ENCODE measurements around the gene ATF4. TPM values are rescaled to one million over a fixed set of nuclear protein-coding genes. Genes with fewer than 3 reads are reported as not detected.
A peak's percentile ranks its signal among the peaks of the same experiment; 100 is the strongest.

ATF4 gene
- total and polyA plus RNA-seq, 2 of the 13 experiments (the other 11 are each of a cell fraction or from before 2014, with no cell fraction given), result 486 to 1,297 TPM

DNA sequence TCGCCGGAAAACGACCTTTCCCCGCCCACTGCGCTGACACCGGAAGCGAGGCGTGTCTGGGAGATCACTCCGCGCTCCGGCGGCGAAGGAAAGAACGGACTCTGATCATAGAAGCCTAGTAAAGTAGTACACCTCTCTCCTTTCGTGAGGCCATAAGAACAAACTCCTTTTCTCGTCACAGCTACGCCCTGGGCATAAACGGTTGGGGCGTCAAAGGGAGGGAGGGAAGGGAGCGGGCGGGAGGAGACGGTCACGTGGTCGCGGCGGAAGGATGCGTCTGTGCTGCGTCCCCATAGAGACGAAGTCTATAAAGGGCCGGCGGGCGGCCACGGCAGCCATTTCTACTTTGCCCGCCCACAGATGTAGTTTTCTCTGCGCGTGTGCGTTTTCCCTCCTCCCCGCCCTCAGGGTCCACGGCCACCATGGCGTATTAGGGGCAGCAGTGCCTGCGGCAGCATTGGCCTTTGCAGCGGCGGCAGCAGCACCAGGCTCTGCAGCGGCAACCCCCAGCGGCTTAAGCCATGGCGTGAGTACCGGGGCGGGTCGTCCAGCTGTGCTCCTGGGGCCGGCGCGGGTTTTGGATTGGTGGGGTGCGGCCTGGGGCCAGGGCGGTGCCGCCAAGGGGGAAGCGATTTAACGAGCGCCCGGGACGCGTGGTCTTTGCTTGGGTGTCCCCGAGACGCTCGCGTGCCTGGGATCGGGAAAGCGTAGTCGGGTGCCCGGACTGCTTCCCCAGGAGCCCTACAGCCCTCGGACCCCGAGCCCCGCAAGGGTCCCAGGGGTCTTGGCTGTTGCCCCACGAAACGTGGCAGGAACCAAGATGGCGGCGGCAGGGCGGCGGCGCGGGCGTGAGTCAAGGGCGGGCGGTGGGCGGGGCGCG, at the start of gene ATF4 (continued):
- TF ChIP-seq ATF2 (CRISPR knock-in tag; IDR thresholded peaks at IDR 0.05) (peak; percentile 13; the same call in 1 of the 2 replicates), NCOA2 (CRISPR knock-in tag; IDR thresholded peaks at IDR 0.05) (peak; percentile 61), ZNF382 (CRISPR knock-in tag; IDR thresholded peaks at IDR 0.05; ENCODE audit: borderline replicate concordance) (no peak), DNMT1 (CRISPR knock-in tag; IDR thresholded peaks at IDR 0.05) (0 out of 2 replicates have a peak, but pooled peaks have one; percentile 60), ZFP37 (CRISPR knock-in tag; IDR thresholded peaks at IDR 0.05; ENCODE audit: borderline replicate concordance) (peak; percentile 76; the same call in 1 of the 2 replicates), ZNF660 (CRISPR knock-in tag; IDR thresholded peaks at IDR 0.05; ENCODE audit: borderline replicate concordance, low read depth) (0 out of 2 replicates have a peak, but pooled peaks have one; percentile 36), POGZ (CRISPR knock-in tag; IDR thresholded peaks at IDR 0.05) (peak; percentile 51), CREBL2 (CRISPR knock-in tag; IDR thresholded peaks at IDR 0.05; ENCODE audit: borderline replicate concordance) (peak; percentile 52; the same call in 1 of the 2 replicates), SALL2 (CRISPR knock-in tag; IDR thresholded peaks at IDR 0.05) (peak; percentile 34; the same call in 1 of the 2 replicates), ZBTB3 (CRISPR knock-in tag; IDR thresholded peaks at IDR 0.05; ENCODE audit: borderline replicate concordance, low read depth) (peak; percentile 69; the same call in 1 of the 2 replicates), ZNF180 (CRISPR knock-in tag; IDR thresholded peaks at IDR 0.05; ENCODE audit: borderline replicate concordance, low read depth) (peak; percentile 94; the same call in 1 of the 2 replicates), KMT2B (CRISPR knock-in tag; IDR thresholded peaks at IDR 0.05) (0 out of 2 replicates have a peak, but pooled peaks have one; percentile 35), AGO1 (IDR thresholded peaks at IDR 0.05; ENCODE audit: low read depth, low read length, poor library complexity, severe bottlenecking) (peak; percentile 15), TFDP1 (CRISPR knock-in tag; IDR thresholded peaks at IDR 0.05; ENCODE audit: borderline replicate concordance) (peak; percentile 5; the same call in 1 of the 2 replicates), ZBTB1 (CRISPR knock-in tag; IDR thresholded peaks at IDR 0.05; ENCODE audit: borderline replicate concordance) (0 out of 2 replicates have a peak, but pooled peaks have one; percentile 81)
- TF ChIP-seq, protein P1, sequence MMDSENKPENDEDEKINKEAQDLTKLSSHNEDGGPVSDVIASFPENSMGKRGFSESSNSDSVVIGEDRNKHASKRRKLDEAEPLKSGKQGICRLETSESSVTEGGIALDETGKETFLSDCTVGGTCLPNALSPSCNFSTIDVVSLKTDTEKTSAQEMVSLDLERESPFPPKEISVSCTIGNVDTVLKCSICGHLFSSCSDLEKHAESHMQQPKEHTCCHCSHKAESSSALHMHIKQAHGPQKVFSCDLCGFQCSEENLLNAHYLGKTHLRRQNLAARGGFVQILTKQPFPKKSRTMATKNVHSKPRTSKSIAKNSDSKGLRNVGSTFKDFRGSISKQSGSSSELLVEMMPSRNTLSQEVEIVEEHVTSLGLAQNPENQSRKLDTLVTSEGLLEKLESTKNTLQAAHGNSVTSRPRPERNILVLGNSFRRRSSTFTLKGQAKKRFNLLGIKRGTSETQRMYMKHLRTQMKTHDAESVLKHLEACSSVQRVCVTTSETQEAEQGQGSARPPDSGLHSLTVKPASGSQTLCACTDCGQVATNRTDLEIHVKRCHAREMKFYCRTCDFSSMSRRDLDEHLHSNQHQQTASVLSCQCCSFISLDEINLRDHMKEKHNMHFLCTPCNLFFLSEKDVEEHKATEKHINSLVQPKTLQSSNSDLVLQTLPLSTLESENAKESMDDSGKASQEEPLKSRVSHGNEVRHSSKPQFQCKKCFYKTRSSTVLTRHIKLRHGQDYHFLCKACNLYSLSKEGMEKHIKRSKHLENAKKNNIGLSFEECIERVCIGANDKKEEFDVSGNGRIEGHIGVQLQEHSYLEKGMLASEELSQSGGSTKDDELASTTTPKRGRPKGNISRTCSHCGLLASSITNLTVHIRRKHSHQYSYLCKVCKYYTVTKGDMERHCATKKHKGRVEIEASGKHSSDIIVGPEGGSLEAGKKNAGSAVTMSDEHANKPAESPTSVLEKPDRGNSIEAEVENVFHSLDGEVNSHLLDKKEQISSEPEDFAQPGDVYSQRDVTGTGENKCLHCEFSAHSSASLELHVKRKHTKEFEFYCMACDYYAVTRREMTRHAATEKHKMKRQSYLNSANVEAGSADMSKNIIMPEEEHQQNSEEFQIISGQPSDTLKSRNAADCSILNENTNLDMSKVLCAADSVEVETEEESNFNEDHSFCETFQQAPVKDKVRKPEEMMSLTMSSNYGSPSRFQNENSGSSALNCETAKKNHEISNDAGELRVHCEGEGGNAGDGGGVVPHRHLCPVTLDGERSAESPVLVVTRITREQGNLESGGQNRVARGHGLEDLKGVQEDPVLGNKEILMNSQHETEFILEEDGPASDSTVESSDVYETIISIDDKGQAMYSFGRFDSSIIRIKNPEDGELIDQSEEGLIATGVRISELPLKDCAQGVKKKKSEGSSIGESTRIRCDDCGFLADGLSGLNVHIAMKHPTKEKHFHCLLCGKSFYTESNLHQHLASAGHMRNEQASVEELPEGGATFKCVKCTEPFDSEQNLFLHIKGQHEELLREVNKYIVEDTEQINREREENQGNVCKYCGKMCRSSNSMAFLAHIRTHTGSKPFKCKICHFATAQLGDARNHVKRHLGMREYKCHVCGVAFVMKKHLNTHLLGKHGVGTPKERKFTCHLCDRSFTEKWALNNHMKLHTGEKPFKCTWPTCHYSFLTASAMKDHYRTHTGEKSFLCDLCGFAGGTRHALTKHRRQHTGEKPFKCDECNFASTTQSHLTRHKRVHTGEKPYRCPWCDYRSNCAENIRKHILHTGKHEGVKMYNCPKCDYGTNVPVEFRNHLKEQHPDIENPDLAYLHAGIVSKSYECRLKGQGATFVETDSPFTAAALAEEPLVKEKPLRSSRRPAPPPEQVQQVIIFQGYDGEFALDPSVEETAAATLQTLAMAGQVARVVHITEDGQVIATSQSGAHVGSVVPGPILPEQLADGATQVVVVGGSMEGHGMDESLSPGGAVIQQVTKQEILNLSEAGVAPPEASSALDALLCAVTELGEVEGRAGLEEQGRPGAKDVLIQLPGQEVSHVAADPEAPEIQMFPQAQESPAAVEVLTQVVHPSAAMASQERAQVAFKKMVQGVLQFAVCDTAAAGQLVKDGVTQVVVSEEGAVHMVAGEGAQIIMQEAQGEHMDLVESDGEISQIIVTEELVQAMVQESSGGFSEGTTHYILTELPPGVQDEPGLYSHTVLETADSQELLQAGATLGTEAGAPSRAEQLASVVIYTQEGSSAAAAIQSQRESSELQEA (CRISPR knock-in tag; IDR thresholded peaks at IDR 0.05; ENCODE audit: not compliant biosample characterization), result peak; percentile 82

All from HepG2 (cell line).